NCI-H526 treated with DMSO at 0.1 percent for 48 hours (cell line): Measurements from ENCODE around the gene SLC25A27.

Experiments
- DNase-seq: peaks from one replicate; lab custom pipeline; 2025; lab: John Stamatoyannopoulos, UW

The SLC25A27 gene

DNA sequence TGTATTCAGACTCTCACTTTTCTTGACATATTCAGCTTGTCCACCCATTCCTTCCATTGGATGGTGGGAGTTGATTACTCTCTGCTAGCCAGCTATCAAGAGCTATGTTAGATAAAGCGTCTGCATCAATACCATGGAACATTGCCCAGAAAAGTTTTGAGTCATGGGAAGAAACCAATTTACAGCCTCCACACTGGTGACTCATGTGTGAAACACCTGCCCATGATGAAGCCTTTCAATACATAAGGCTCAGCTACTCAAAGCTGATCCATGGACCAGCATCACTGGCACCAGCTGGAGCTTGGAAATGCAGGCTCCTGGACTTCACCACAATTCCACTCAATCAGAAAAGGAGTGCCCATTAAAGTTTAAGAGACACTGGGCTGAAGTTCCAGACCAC, 66.3 kb downstream of the SLC25A27 start:
- DNase-seq, result no peak

DNA sequence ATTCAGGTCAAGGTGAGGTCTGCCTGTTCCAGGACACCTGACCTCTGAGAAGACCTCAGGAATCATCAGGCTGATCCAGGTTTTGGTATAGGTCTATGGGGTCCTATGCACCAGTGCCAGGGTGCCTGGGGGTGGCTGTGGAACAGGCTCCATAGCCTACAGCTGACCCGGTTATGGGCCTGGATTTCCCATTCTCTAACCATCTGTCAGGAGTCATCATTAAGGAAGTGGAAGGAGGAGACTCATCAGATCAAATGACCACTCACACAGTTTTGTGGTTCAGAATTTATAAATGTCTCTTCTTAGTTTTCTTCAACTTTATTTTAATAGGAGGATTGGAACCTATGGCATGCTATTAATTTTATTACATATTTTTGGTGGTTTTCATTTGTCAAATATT, 67.6 kb downstream of the SLC25A27 start:
- DNase-seq, result no peak
